NCI-H82 treated with DMSO at 0.1 percent for 48 hours (cell line): Measurements from ENCODE around the gene USP6NL.

Source experiments
- DNase-seq: peaks from one replicate; lab custom pipeline; 2025; ENCODE audit not compliant: unreplicated experiment; lab: John Stamatoyannopoulos, UW

USP6NL gene

GRCh38 chr10:11594589-11595394 lies 16.7 kb downstream of the USP6NL start:
- DNase-seq, result no peak

- DNase-seq, result no peak
These were observed 17.8 kb downstream of the USP6NL start for GRCh38 chr10:11593612-11594011.

GRCh38 chr10:11589738-11590137 lies 21.7 kb downstream of the USP6NL start:
- no peak for DNase-seq

- no peak for DNase-seq
These were observed 22.4 kb downstream of the USP6NL start for GRCh38 chr10:11588873-11589574.

GRCh38 chr10:11587722-11588259 lies 23.7 kb downstream of the USP6NL start:
- no peak for DNase-seq

GRCh38 chr10:11586170-11586569 lies 25.3 kb downstream of the USP6NL start:
- no peak for DNase-seq

- DNase-seq, result no peak
These were observed 30.2 kb downstream of the USP6NL start for GRCh38 chr10:11581213-11581612.

- no peak for DNase-seq
These were observed 31.6 kb downstream of the USP6NL start for GRCh38 chr10:11579885-11580284.

GRCh38 chr10:11578802-11579255 lies 32.6 kb downstream of the USP6NL start:
- no peak for DNase-seq

- no peak for DNase-seq
These were observed 35.2 kb downstream of the USP6NL start for GRCh38 chr10:11576092-11576809.

GRCh38 chr10:11573497-11573896 lies 38.0 kb downstream of the USP6NL start:
- no peak for DNase-seq

- DNase-seq, result no peak
These were observed 40.7 kb downstream of the USP6NL start for GRCh38 chr10:11570751-11571150.

- no peak for DNase-seq
These were observed 42.0 kb downstream of the USP6NL start for GRCh38 chr10:11569471-11569870.

GRCh38 chr10:11568578-11568977 lies 42.9 kb downstream of the USP6NL start:
- DNase-seq, result no peak

GRCh38 chr10:11564741-11565140 lies 46.7 kb downstream of the USP6NL start:
- DNase-seq, result no peak

GRCh38 chr10:11563936-11564335 lies 47.5 kb downstream of the USP6NL start:
- DNase-seq, result no peak

- no peak for DNase-seq
These were observed 48.6 kb downstream of the USP6NL start for GRCh38 chr10:11562888-11563287.

- DNase-seq, result no peak
These were observed 51.3 kb downstream of the USP6NL start for GRCh38 chr10:11560076-11560709.

- no peak for DNase-seq
These were observed 53.5 kb downstream of the USP6NL start for GRCh38 chr10:11557967-11558366.

GRCh38 chr10:11557513-11557912 lies 53.9 kb downstream of the USP6NL start:
- DNase-seq, result no peak

GRCh38 chr10:11555556-11555955 lies 55.9 kb downstream of the USP6NL start:
- no peak for DNase-seq
